ENCODE measurements around the gene ASTL. TPM values are rescaled to one million over a fixed set of nuclear protein-coding genes. Genes with fewer than 3 reads are reported as not detected.
A peak's percentile ranks its signal among the peaks of the same experiment; 100 is the strongest.

ASTL gene
- total RNA-seq, 1 experiment from 2014 or later, result 0.23 TPM

DNA sequence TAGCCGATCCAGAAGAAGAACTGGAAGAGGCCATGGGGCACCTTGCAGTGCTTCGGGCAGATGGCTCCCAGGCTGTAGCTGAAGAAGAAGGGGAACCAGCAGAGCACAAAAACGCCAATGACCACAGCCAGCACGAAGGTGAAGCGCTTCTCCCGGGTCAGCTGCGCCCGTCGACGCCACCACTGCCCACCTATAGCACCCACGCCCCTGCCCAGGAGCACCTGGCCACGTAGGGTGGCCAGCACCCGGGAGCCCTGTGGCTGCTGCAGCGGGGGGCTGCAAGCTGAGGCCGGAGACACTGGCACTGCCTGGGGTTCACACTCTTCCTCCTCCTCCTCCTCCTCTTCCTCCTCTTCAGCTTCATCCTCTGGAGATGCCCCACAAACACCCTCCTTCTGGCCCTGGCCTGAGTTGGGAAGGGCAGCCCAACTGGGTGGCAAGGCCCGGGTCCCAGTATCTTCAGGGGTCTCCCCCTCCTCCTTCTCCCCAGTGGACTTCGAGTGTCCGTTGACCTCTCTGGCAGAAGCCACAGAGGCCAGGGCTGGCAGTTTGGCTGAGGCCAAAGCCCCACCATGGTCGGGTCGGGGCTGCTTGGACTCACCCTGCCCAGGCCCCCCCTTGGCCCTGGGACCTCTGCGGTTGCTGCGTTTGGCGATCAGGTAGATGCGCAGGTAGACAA lies 23.3 kb downstream of the ASTL start:
- Histone ChIP-seq H3K36me3 (ENCODE audit: control insufficient read depth, insufficient read depth, low read length) (no peaks in the 10 kb centered on the region), H3K9me3 (no peaks in the 10 kb centered on the region), H3K4me1 (peaks cover 14% of the 10 kb centered on the region), H3K27me3 (replicated peaks; ENCODE audit: control insufficient read depth, insufficient read depth, low read length) (no peaks in the 10 kb centered on the region), H3K4me3 (ENCODE audit: low read depth, low read length) (no peak overlapping the region)
- POLR2A ChIA-PET, result no interaction called here
- H3K36me3 Mint-ChIP-seq (ENCODE audit: insufficient read depth, unreplicated experiment), result no peaks in the 10 kb centered on the region
- H3K27ac Mint-ChIP-seq (ENCODE audit: unreplicated experiment), result no peak overlapping the region
- no TSS peak for BruUV-seq (replicated peaks)
- peaks cover 5% of the 10 kb centered on the region for H3K4me1 Mint-ChIP-seq (ENCODE audit: low read depth, unreplicated experiment)
- no peak for DNase-seq
- peak overlapping the region; percentile 73 for H3K4me3 Mint-ChIP-seq (ENCODE audit: unreplicated experiment)
- CTCF ChIA-PET, result no interaction called here
- H3K27me3 Mint-ChIP-seq (ENCODE audit: insufficient read depth, unreplicated experiment), result peaks cover 12% of the 10 kb centered on the region
- TF ChIP-seq, protein P1, sequence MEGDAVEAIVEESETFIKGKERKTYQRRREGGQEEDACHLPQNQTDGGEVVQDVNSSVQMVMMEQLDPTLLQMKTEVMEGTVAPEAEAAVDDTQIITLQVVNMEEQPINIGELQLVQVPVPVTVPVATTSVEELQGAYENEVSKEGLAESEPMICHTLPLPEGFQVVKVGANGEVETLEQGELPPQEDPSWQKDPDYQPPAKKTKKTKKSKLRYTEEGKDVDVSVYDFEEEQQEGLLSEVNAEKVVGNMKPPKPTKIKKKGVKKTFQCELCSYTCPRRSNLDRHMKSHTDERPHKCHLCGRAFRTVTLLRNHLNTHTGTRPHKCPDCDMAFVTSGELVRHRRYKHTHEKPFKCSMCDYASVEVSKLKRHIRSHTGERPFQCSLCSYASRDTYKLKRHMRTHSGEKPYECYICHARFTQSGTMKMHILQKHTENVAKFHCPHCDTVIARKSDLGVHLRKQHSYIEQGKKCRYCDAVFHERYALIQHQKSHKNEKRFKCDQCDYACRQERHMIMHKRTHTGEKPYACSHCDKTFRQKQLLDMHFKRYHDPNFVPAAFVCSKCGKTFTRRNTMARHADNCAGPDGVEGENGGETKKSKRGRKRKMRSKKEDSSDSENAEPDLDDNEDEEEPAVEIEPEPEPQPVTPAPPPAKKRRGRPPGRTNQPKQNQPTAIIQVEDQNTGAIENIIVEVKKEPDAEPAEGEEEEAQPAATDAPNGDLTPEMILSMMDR (IDR thresholded peaks at IDR 0.05; ENCODE audit: insufficient read depth in 1 of 2, low read depth in 1 of 2, low read length in 1 of 2, severe bottlenecking in 1 of 2, unreplicated experiment in 1 of 2), result no peak
- H3K9me3 Mint-ChIP-seq (ENCODE audit: unreplicated experiment), result no peaks in the 10 kb centered on the region
- intact Hi-C loops (cut with micrococcal nuclease; ENCODE audit: unreplicated experiment), result loop anchor here (10.0 kb wide), 2 partner anchors 90 to 120 kb away; partner anchors contain the start of gene ANKRD36C

DNA sequence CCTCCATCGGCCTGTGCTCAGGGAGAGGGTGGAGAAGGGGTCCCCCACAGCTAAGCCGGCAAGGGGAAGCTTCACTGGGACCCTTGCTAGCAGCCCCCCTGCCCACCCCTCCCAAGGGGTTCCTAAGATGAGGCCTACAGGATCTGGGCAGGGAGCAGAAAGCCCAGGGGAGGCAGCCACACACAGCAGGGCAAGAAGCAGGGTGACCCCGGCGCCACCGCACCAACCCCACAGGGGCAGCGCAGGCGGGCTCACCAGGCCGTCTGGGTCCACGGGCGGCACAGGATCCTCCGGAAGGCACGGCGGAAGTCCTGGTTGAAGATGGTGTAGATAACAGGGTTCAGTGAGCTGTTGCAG lies 23.8 kb downstream of the ASTL start:
- Mint-ChIP-seq H3K4me3 (ENCODE audit: unreplicated experiment) (peak overlapping the region; percentile 21), H3K9me3 (ENCODE audit: unreplicated experiment) (no peaks in the 10 kb centered on the region), H3K36me3 (ENCODE audit: insufficient read depth, unreplicated experiment) (no peaks in the 10 kb centered on the region), H3K4me1 (ENCODE audit: low read depth, unreplicated experiment) (peaks cover 5% of the 10 kb centered on the region), H3K27ac (ENCODE audit: unreplicated experiment) (no peak overlapping the region), H3K27me3 (ENCODE audit: insufficient read depth, unreplicated experiment) (peaks cover 10% of the 10 kb centered on the region)
- intact Hi-C loops (cut with micrococcal nuclease; ENCODE audit: unreplicated experiment), result loop anchor here (10.0 kb wide), 2 partner anchors 90 to 120 kb away; partner anchors contain the start of gene ANKRD36C
- CTCF ChIA-PET, result no interaction called here
- Histone ChIP-seq H3K36me3 (ENCODE audit: control insufficient read depth, insufficient read depth, low read length) (no peaks in the 10 kb centered on the region), H3K9me3 (no peaks in the 10 kb centered on the region), H3K4me3 (ENCODE audit: low read depth, low read length) (no peak overlapping the region), H3K27me3 (replicated peaks; ENCODE audit: control insufficient read depth, insufficient read depth, low read length) (no peaks in the 10 kb centered on the region), H3K4me1 (peaks cover 14% of the 10 kb centered on the region)
- POLR2A ChIA-PET, result no interaction called here
- TF ChIP-seq, protein P1 (IDR thresholded peaks at IDR 0.05; ENCODE audit: insufficient read depth in 1 of 2, low read depth in 1 of 2, low read length in 1 of 2, severe bottlenecking in 1 of 2, unreplicated experiment in 1 of 2), result no peak
- BruUV-seq (replicated peaks), result no TSS peak
- DNase-seq, result no peak

DNA sequence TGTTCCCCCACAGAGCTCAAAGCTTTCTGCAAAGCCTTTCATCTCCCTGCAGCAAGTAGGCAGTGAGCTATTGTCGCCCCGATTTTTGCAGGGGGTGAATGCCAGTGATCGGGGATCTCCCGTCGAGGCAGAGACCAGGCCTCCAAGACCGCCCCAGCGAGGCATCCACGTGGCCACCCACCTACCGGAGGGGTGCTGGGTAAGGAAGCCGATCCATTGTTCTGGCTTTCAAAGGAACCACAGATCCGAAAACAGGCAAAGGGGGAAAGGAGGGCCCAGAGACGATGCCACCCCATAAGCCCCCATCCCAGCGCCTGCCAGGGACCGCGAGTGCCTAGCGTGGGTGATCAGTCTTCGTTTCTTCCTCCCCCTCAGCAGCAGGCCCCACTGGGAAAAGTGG lies 24.4 kb downstream of the ASTL start:
- H3K4me3 Mint-ChIP-seq (ENCODE audit: unreplicated experiment), result no peak overlapping the region
- H3K27me3 Mint-ChIP-seq (ENCODE audit: insufficient read depth, unreplicated experiment), result peaks cover 10% of the 10 kb centered on the region
- CTCF ChIA-PET, result interaction anchor here (1.1 to 1.4 kb wide), 2 partner anchors 60 to 122 kb away, joined by 4 to 7 read pairs; no protein-coding TSS in a partner anchor
- POLR2A ChIA-PET, result no interaction called here
- no peak overlapping the region for H3K27ac Mint-ChIP-seq (ENCODE audit: unreplicated experiment)
- TF ChIP-seq, protein P1 (IDR thresholded peaks at IDR 0.05; ENCODE audit: insufficient read depth in 1 of 2, low read depth in 1 of 2, low read length in 1 of 2, severe bottlenecking in 1 of 2, unreplicated experiment in 1 of 2), result no peak
- H3K9me3 Mint-ChIP-seq (ENCODE audit: unreplicated experiment), result no peaks in the 10 kb centered on the region
- H3K4me1 Mint-ChIP-seq (ENCODE audit: low read depth, unreplicated experiment), result peaks cover 5% of the 10 kb centered on the region
- BruUV-seq (replicated peaks), result no TSS peak
- no peaks in the 10 kb centered on the region for H3K36me3 Mint-ChIP-seq (ENCODE audit: insufficient read depth, unreplicated experiment)
- Histone ChIP-seq H3K27me3 (replicated peaks; ENCODE audit: control insufficient read depth, insufficient read depth, low read length) (no peaks in the 10 kb centered on the region), H3K4me1 (peaks cover 14% of the 10 kb centered on the region), H3K4me3 (ENCODE audit: low read depth, low read length) (no peak overlapping the region), H3K9me3 (no peaks in the 10 kb centered on the region), H3K36me3 (ENCODE audit: control insufficient read depth, insufficient read depth, low read length) (no peaks in the 10 kb centered on the region)
- intact Hi-C loops (cut with micrococcal nuclease; ENCODE audit: unreplicated experiment), result loop anchor here (10.0 kb wide), 2 partner anchors 89 to 119 kb away; partner anchors contain the start of gene ANKRD36C
- DNase-seq, result no peak
